Tibial nerve (tissue), 4 donors: Measurements from ENCODE around the gene TBX5. TPM values are rescaled to one million over a fixed set of nuclear protein-coding genes. Genes with fewer than 3 reads are reported as not detected.

Experiments used
- DNase-seq, 2 donors: peaks; one replicate each; pipeline ENCODE4 v3.0.0-alpha.2; 2019; ENCODE audit warnings: low spot score in 2 of 2
- H3K27ac ChIP-seq, 4 donors: fragments of 200-600 bp; sonication (generic) in 3 of 4; one replicate each; pipeline ENCODE4 v1.5.1; 2017 to 2019; ENCODE audit warnings: mild to moderate bottlenecking in 1 of 4
- H3K27me3 ChIP-seq, 2 donors: fragments of 200-600 bp; sonication (generic) in 1 of 2; one replicate each; pipeline versions ENCODE4 v1.5.1 to v1.6.0; 2017 to 2019
- H3K36me3 ChIP-seq, 3 donors: fragments of 200-600 bp; sonication (generic); one replicate each; pipeline ENCODE4 v1.5.1; 2018 to 2019
- H3K4me1 ChIP-seq, 4 donors: fragments of 200-600 bp; sonication (generic) in 3 of 4; one replicate each; pipeline ENCODE4 v1.5.1; 2017 to 2019
- H3K4me3 ChIP-seq, 4 donors: fragments of 200-600 bp; sonication (generic) in 3 of 4; one replicate each; pipeline ENCODE4 v1.5.1; 2017 to 2019; ENCODE audit warnings: mild to moderate bottlenecking in 1 of 4, moderate library complexity in 1 of 4
- H3K9me3 ChIP-seq, 4 donors: fragments of 200-600 bp; sonication (generic) in 3 of 4; one replicate each; pipeline ENCODE4 v1.5.1; 2017 to 2019
- EP300 ChIP-seq, 2 donors: sonication (generic); formaldehyde crosslinking; IDR thresholded peaks; one replicate each; pipeline ENCODE4 v1.6.1; 2017; ENCODE audit warnings: antibody characterized with exemption in 2 of 2, mild to moderate bottlenecking in 1 of 2
- POLR2A ChIP-seq, 2 donors: fragments of 450-650 bp; IDR thresholded peaks; one replicate each; pipeline ENCODE4 v1.6.1; 2017; ENCODE audit warnings: antibody characterized with exemption in 2 of 2, mild to moderate bottlenecking in 2 of 2, moderate library complexity in 2 of 2
- WGBS, 2 donors: methylation state at CpG; one replicate each; pipeline ENCODE4 v1.1.5; 2018; 5-methylcytosine and 5-hydroxymethylcytosine counted together
- total RNA-seq, 4 donors: library from RNA; depleted of rRNA; stranded (reverse); fragments of >200 nt; gene quantifications; one replicate each; pipeline ENCODE4 v1.1.0, GENCODE V29; 2016
- TF ChIP-seq, protein P1 (sequence below), 5 experiments: fragments of 200-600 bp in 3 of 5; fragments of 450-650 bp in 2 of 5; sonication (generic) in 3 of 5; IDR thresholded peaks; one replicate each; pipeline ENCODE4 v1.5.1; 2016 to 2019; ENCODE audit warnings: antibody characterized with exemption in 5 of 5, mild to moderate bottlenecking in 3 of 5, moderate library complexity in 2 of 5

The TBX5 gene
- total RNA-seq, 4 donors from 2014 or later = not detected

DNA sequence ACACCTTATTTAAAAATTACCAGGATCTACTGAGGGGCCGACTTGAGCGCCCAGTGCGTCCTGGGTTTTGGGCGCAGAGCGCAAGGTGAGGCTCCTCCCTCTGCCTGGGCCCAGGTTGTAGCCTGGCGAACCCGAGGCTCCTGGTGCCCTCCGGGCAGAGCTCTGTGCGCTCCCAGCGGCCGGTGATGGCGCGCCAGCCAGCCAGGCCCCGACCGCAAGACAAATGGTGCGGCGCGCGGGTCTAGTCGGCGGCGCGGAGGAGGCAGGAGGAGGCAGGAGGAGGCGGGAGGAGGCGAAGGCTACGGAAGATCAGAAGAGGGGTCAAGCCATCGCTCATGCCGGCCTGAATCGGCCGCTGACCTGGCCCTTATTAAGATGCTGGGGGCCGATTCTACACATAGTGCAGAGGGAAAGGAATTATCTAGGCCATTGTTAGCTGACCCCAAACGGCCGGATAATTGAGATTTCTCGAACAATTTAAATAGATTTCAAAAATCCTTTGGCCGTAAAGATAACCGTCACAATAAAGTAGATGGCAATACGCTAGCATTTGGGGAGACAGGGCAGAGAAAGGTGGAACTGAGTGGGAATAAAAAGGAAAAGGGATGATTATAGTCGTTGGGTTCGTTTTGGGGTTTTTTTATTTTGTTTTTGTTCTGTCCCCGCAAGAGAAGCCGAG lies 2.8 kb downstream of the TBX5 start:
- no peaks in the 10 kb centered on the region for H3K36me3 ChIP-seq
- 2 to 8% methylated on average over 31 to 39 of the region's 41 CpGs for WGBS, 2 donors
- H3K27ac ChIP-seq = no peak overlapping the region
- H3K27me3 ChIP-seq = peaks cover 0 to 100% of the 10 kb centered on the region in 2 donors
- H3K4me1 ChIP-seq = peaks cover 0 to 50% (median 0%) of the 10 kb centered on the region in 4 donors
- no peak for TF ChIP-seq EP300 (IDR thresholded peaks at IDR 0.05)
- TF ChIP-seq, protein P1, sequence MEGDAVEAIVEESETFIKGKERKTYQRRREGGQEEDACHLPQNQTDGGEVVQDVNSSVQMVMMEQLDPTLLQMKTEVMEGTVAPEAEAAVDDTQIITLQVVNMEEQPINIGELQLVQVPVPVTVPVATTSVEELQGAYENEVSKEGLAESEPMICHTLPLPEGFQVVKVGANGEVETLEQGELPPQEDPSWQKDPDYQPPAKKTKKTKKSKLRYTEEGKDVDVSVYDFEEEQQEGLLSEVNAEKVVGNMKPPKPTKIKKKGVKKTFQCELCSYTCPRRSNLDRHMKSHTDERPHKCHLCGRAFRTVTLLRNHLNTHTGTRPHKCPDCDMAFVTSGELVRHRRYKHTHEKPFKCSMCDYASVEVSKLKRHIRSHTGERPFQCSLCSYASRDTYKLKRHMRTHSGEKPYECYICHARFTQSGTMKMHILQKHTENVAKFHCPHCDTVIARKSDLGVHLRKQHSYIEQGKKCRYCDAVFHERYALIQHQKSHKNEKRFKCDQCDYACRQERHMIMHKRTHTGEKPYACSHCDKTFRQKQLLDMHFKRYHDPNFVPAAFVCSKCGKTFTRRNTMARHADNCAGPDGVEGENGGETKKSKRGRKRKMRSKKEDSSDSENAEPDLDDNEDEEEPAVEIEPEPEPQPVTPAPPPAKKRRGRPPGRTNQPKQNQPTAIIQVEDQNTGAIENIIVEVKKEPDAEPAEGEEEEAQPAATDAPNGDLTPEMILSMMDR (IDR thresholded peaks at IDR 0.05) = no peak
- no peak for TF ChIP-seq POLR2A (IDR thresholded peaks at IDR 0.05)
- H3K9me3 ChIP-seq = no peaks in the 10 kb centered on the region
- no peak for DNase-seq
- no peak overlapping the region for H3K4me3 ChIP-seq

DNA sequence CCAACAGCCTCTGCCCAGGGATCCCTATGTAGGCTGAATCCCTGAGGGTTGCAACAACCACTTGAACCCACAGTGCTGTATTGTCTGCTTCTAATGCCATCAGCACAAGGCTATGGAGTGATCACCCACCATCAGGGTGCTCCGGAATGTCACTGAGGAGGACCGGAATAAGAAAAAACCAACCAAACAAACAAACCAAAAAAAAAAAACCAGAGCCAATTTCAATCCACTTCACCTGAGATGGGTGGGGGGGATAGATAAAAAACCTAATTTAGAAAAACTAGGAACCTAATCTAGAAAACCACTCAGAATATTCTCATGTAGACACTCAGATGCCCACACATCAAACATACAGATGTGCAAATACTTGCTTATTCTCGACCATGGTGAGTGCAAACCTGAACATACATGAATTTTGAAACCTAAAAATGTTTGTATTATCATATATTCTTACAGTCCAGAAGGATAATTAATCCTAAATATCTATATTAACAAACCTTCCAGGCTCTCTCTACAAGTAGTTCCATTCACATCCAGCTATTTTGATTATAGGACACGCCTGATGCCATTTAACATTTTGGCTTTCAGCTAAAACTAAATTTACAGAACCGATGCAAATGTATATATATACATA lies 3.7 kb downstream of the TBX5 start:
- Histone ChIP-seq H3K4me3 (no peak overlapping the region), H3K9me3 (no peaks in the 10 kb centered on the region), H3K27ac (no peak overlapping the region), H3K27me3 (peaks cover 0 to 100% of the 10 kb centered on the region in 2 donors), H3K36me3 (no peaks in the 10 kb centered on the region), H3K4me1 (peaks cover 0 to 44% (median 0%) of the 10 kb centered on the region in 4 donors)
- TF ChIP-seq, protein P1 (IDR thresholded peaks at IDR 0.05) = no peak
- no peak for TF ChIP-seq POLR2A (IDR thresholded peaks at IDR 0.05)
- no peak for TF ChIP-seq EP300 (IDR thresholded peaks at IDR 0.05)
- WGBS, 2 donors = 7 to 20% methylated on average over 5 of the region's 5 CpGs
- DNase-seq = no peak

DNA sequence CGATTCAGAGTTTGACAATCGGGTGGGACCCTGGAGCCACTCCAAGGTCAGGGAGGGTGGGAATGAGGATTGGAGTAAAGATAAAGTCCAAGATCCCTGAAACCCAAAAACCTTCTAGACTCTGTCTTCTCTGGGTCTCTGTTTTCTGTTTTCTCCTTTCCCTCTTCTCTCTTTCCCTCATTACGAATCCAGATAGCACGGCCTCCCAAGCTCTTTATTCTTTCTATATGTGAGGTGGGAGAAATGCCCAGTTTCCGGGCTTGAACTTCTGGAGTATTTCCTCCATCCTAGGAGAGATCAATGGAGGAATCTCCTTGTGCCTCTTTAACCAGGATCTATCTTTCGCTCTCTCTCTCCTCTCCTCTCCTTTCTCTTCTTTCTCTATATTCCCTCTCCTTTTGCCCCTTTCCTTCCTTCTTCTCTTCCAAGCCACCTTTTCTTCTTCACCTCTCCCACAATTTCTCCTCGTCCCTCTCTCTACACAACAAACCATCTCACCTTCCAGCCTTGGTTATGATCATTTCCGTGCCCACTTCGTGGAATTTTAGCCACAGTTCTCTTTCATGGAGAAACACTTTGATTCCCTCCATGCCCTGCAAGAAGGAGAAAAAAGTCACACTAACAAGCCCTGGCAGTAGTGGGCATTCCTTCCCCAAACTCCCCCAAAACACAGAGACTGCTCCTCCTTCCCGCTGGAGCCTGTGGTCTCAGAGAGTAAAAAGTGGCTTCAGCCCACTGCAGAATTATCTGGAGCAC lies 4.4 kb downstream of the TBX5 start:
- WGBS, 2 donors = 6 to 12% methylated on average over 10 of the region's 10 CpGs
- Histone ChIP-seq H3K36me3 (no peaks in the 10 kb centered on the region), H3K4me3 (no peak overlapping the region), H3K9me3 (no peaks in the 10 kb centered on the region), H3K4me1 (peaks cover 0 to 44% (median 0%) of the 10 kb centered on the region in 4 donors), H3K27ac (no peak overlapping the region), H3K27me3 (peaks cover 0 to 100% of the 10 kb centered on the region in 2 donors)
- no peak for DNase-seq
- TF ChIP-seq, protein P1 (IDR thresholded peaks at IDR 0.05) = no peak
- TF ChIP-seq EP300 (IDR thresholded peaks at IDR 0.05) = no peak
- TF ChIP-seq POLR2A (IDR thresholded peaks at IDR 0.05) = no peak

DNA sequence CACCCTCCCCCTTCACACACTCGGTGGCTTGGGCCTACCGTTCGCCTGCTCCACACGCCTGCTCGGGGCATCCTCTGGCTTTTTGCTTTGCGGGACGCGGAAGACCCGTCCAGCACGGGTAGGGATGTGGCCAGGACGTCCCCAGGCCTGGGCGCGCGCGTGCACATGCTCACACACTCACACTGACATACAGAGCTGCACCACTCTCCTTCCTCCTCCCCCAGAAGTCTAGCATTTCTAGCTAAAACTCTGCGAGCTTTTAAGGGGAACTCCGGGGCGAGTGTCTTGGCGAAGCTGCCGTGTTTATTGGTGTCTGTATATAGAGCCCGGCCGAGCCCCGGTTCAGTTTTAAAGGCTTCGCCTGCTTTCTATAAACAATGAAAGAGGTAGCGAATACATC lies 5.0 kb downstream of the TBX5 start:
- Histone ChIP-seq H3K4me3 (no peak overlapping the region), H3K27ac (no peak overlapping the region), H3K36me3 (no peaks in the 10 kb centered on the region), H3K4me1 (peaks cover 0 to 44% (median 0%) of the 10 kb centered on the region in 4 donors), H3K27me3 (peaks cover 0 to 99% of the 10 kb centered on the region in 2 donors), H3K9me3 (no peaks in the 10 kb centered on the region)
- WGBS, 2 donors = 7 to 10% methylated on average over 25 of the region's 25 CpGs
- DNase-seq = peak in 1 of 2 donors; percentile 17
- TF ChIP-seq EP300 (IDR thresholded peaks at IDR 0.05) (no peak), POLR2A (IDR thresholded peaks at IDR 0.05) (no peak)
- TF ChIP-seq, protein P1 (IDR thresholded peaks at IDR 0.05) = no peak
